Brain microvascular endothelial cell (primary cell): ENCODE measurements around the gene TLK1.
"Not testable (repeated sequence)": the region's sequence is repeated elsewhere in the genome, so short reads cannot be mapped to it uniquely, and the experiment has no call there.

ENCODE experiments used
- DNase-seq: peaks from one replicate; pipeline ENCODE4 v3.0.0-alpha.2; 2020
- H3K27ac ChIP-seq: fragments of 250-450 bp; sonication (Bioruptor Pico); 2 replicates; pipeline ENCODE4 v1.5.1; 2020; ENCODE audit warnings: mild to moderate bottlenecking, moderate library complexity
- H3K27me3 ChIP-seq: fragments of 250-450 bp; sonication (Bioruptor Pico); replicated peaks from 2 replicates; pipeline ENCODE4 v1.5.1; 2020; ENCODE audit warnings: mild to moderate bottlenecking
- H3K36me3 ChIP-seq: fragments of 250-450 bp; sonication (Bioruptor Pico); replicated peaks from 2 replicates; pipeline ENCODE4 v1.5.1; 2020; ENCODE audit warnings: mild to moderate bottlenecking
- H3K4me3 ChIP-seq: 2 replicates; pipeline ENCODE4 v1.5.1; 2011; ENCODE audit warnings: low read depth, mild to moderate bottlenecking, control low read depth, low read length, moderate library complexity
- CTCF ChIP-seq: IDR thresholded peaks from 2 replicates; pipeline ENCODE4 v1.5.1; 2011; ENCODE audit warnings: low read depth, mild to moderate bottlenecking, moderate library complexity, low read length, control low read depth, inconsistent platforms; ENCODE audit errors: missing control alignments
- in situ Hi-C: cut with HindIII; loops from 2 replicates; pipeline ENCODE4 v1.10.0; 2017; ENCODE audit warnings: low sequenced_read_pairs, low pct_ligation_motif_present

The TLK1 gene

GRCh38 chr2:171095014-171095582 is 65.6 kb downstream of the TLK1 start:
- in situ Hi-C loops: no loop called here
- DNase-seq: no peak
- no peaks in the 10 kb centered on the region for H3K27me3 ChIP-seq
- TF ChIP-seq CTCF: no peak
- H3K27ac ChIP-seq: no peak overlapping the region
- H3K4me3 ChIP-seq: no peak overlapping the region
- H3K36me3 ChIP-seq: no peaks in the 10 kb centered on the region

GRCh38 chr2:171091517-171091916 is 69.2 kb downstream of the TLK1 start:
- H3K27ac ChIP-seq, in situ Hi-C loops: not testable (repeated sequence)

GRCh38 chr2:171089489-171089888 is 71.2 kb downstream of the TLK1 start:
- Histone ChIP-seq H3K36me3 (no peaks in the 10 kb centered on the region), H3K27ac (no peak overlapping the region), H3K27me3 (no peaks in the 10 kb centered on the region), H3K4me3 (no peak overlapping the region)
- TF ChIP-seq CTCF: no peak
- in situ Hi-C loops: no loop called here
- no peak for DNase-seq

More at GRCh38 chr2:171091517-171091916, 69.2 kb downstream of the TLK1 start:
- not testable (repeated sequence) for H3K36me3 ChIP-seq, DNase-seq, H3K4me3 ChIP-seq, H3K27me3 ChIP-seq

GRCh38 chr2:171088057-171088834 is 72.4 kb downstream of the TLK1 start:
- H3K27ac ChIP-seq: no peak overlapping the region
- no peaks in the 10 kb centered on the region for H3K36me3 ChIP-seq
- no peak overlapping the region for H3K4me3 ChIP-seq
- no peak for DNase-seq
- H3K27me3 ChIP-seq: no peaks in the 10 kb centered on the region
- no peak for TF ChIP-seq CTCF
- in situ Hi-C loops: no loop called here

GRCh38 chr2:171087547-171087946 is 73.1 kb downstream of the TLK1 start:
- DNase-seq: no peak
- in situ Hi-C loops: no loop called here
- TF ChIP-seq CTCF: no peak
- no peaks in the 10 kb centered on the region for H3K27me3 ChIP-seq
- no peaks in the 10 kb centered on the region for H3K36me3 ChIP-seq
- H3K27ac ChIP-seq: no peak overlapping the region
- H3K4me3 ChIP-seq: no peak overlapping the region

- Histone ChIP-seq H3K4me3 (peak overlapping the region; percentile 2), H3K27me3 (no peaks in the 10 kb centered on the region), H3K36me3 (no peaks in the 10 kb centered on the region), H3K27ac (no peak overlapping the region)
- in situ Hi-C loops: no loop called here
- peak; percentile 75 for DNase-seq
- peak; percentile 83 for TF ChIP-seq CTCF
Observed at GRCh38 chr2:171086352-171087290, 74.1 kb downstream of the TLK1 start.
